ENCODE measurements around the gene CSMD2. TPM values are rescaled to one million over a fixed set of nuclear protein-coding genes. Genes with fewer than 3 reads are reported as not detected.

CSMD2 gene
- total RNA-seq, 1 experiment from 2014 or later: 0.03 TPM

DNA sequence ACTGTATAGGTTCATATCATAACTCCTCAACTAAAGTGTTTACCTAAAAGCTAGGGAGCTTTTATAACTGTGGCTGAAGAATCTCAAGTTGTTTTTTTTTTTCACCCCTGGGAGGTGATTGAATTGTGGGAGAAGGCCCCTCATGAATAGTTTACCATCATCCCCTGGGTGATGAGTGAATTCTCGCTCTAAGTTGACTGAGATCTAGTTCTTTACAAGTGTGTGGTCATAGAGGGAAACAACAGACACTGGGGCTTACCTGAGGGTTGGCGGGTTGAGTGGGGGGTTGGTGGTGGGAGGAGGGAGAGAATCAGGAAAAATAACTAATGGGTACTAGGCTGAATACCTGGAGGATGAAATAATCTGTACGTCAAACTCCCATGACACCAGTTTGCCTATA lies 700.5 kb downstream of the CSMD2 start:
- no peak for DNase-seq (ENCODE audit: low read depth, low spot score)
- in situ Hi-C loops (cut with HindIII; ENCODE audit: low pct_unique_long_range_greater_than_20kb, low sequenced_read_pairs): no loop called here

Small RNA genes lying within 50 kb of the gene (small RNA-seq; reads per million reads assigned to genes)
- gene RNA5SP42: 0 to 1.5 reads per million in 2 experiments

Other genes starting within 250 kb of the CSMD2 start
- not detected in 2 replicates for gene C1orf94, start 11.7 kb upstream of the CSMD2 start, total RNA-seq (2014; rRNA removed; shearing (Covaris generic))